Measurements from ENCODE around the gene HOXD12.

DNA sequence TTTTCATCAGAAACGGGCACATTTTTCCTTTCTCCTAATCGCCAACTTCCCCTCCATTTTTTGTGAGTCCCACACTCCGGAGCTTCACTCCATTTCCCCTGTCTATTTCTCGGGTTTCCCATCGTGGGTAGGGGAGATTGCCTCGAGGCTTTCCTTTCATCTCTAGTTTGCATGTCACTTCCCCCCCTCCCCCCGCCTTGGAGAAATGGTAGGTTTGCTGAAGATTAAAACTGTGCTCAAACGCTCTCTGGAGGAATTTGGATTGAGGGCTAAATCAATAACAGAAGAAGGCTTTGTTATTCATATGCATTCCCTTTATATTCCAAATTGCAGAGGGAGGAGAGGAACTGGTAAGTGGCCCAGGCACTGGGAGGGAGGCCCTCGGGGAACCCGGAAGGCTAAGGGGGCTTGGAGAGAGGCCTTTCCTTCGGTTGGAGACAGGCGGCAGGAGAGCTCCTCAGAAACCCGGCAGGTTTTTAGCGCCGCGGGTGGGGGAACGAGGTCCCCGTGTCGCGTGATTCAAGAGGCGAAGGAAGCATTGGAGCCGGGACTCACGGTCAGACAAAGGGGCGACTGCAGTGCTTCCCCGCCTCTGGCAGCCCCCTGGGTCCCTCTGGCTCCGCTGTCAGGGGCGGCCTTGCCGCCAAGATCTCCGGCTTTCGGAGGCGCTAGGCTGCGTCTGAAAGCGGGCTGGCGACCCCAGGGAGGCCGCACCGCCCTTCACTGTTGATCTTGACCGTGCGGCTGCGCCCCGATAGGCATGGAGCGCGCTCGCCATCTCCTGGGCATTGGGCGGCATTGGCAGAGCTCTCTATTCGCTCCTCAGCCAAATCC is 2.4 kb upstream of the HOXD12 start:
- peak; percentile 79 to 87 (median 84) for TF ChIP-seq CTCF (IDR thresholded peaks at IDR 0.05 in 2 of 3, conservative IDR thresholded peaks at IDR 0.05 in 1 of 3; ENCODE audit: borderline replicate concordance in 1 of 3, insufficient read depth in 1 of 3, low read depth in 2 of 3, low read length in 2 of 3)
- TF ChIP-seq ZNF274 (IDR thresholded peaks at IDR 0.05; ENCODE audit: low read depth, low read length) = no peak
- TF ChIP-seq TCF7L2 (IDR thresholded peaks at IDR 0.05; ENCODE audit: borderline replicate concordance, extremely low read depth, insufficient read depth, insufficient read length) = no peak
- TF ChIP-seq RAD21 (IDR thresholded peaks at IDR 0.05; ENCODE audit: low read depth) = peak; percentile 90

All from HCT116 (cell line).